NCI-H345 treated with DMSO at 0.1 percent for 48 hours (cell line): ENCODE results near the gene DENND1B.
A peak's percentile ranks its signal among the peaks of the same experiment; 100 is the strongest.
"Not testable (repeated sequence)": the region's sequence is repeated elsewhere in the genome, so short reads cannot be mapped to it uniquely, and the experiment has no call there.

Experiments
- DNase-seq: peaks from one replicate; lab custom pipeline; 2025; ENCODE audit not compliant: unreplicated experiment; lab: John Stamatoyannopoulos, UW

Gene DENND1B

DNA sequence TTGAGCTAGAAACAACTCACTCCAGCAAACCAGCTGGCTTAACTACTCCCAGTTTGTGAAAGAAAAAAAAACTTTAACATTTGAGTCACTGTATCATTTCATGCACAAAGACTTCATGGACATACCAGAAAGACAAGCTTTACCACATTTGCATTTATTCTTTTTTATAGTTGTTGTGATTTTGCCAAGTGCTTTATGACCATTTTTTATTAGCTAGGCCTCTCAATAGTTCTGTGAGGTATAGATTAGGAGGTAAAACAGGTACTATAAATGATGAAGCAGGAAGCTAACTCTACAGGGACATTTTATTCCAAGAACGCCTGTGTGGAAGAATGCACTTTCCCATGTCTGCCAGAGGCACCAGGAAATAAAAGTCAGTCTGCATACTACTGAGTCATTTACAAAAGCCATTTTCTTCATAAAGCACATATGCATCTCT lies 8.2 kb upstream of the DENND1B start:
- DNase-seq, result no peak

DNA sequence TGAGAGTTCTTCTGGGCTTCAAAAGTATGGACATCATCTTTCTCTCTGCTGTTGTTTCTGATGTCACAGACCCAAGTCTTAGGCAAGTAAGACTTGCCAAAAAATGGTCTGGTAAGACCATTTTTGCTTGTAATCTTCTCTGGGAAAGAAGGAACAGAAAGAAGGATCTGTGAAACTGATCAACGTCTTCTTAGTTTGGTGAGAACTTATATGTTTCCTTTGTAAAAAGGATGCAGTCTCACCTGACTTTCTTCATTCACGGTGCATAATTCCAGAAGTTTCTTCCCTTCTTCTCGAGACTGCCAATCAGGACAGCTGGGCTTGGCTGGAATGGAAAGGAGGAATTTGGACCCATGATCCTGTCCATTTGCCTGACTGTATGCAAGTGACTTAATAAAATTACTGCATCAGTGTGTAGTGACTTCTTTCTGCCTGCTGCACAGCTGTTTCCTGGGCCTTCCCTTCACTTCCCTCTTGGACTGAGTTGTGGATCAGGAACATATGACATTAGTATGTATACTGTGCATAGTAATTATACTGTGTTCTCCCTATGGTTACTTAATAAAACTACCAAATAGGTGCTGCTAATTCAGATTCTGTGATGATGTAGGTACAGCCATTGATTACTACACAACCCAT lies 7.6 kb upstream of the DENND1B start:
- no peak for DNase-seq

DNA sequence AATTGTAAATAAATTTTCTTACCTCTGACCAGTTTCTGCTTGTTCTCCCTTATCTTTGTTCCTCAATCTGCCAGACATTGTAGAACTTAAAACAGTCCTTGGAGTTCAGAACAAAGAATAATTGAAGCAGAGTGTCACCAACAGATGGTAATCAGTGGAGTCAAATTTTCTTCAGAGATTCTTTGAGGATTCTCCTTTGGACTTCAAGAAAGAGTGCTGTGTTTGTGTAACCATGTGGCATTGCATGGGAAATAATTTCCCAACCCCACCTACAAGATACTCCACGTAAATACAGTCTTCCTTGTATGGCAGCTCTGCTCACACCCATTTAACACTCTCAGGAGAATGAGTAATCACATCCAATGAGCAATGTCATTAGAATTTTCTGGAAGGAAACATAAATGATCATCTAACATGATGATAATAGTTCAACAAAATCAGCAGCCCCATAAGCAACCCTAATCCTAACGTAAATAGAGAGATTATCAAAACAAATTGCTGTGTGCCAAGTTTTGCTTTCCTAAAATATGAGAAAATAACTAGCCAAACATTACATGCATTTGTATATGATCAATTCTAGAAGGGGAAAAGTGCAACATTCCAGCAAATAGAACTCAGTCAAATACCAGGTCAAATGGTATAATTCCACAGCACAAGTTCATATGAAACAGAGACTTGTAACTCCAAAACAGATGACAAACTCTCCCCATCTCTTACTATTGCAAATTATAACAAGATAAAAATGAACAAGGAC lies 6.9 kb upstream of the DENND1B start:
- DNase-seq, result no peak

DNA sequence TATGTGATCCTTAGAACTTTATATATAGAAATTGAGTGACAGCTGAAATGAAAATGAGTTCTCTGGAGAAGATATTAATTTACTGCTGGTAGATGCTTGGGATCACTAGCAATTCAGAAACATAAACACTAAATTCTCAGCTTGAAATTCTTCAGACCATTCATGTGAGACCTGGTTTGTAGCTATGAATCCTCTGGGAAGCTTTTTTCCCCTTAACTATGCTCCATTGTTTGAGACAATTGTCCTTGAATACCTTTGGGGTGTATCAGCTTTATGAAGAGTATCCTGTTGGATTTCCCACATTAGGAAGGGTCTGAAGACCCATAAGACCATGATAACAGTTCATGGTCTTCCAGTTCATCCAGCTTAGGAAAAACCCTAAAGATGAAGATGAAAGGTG lies 4.6 kb upstream of the DENND1B start:
- DNase-seq, result no peak

DNA sequence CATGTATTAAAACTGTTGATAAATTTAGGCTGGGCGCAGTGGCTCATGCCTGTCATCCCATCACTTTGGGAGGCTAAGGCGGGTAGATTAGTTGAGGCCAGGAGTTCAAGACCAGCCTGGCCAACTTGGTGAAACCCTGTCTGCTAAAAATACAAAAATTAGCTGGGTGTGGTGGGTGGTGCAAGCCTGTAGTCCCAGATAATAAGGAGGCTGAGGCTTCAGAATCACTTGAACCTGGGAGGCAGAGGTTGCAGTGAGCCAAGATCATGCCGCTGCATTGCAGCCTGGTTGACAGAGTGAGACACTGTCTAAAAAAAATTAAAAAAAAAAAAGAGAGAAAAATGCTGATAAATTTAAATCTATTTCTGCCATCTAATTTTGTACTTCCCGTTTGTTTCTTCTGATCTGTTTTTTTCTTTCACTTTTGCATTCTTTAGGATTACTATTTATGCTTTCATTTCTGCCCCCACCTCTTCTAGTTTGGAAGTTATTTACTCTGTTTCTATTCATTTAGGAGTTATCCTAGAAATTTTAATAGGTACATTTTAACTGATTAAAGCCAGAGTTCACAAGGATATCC lies 3.2 kb upstream of the DENND1B start:
- DNase-seq, result no peak

DNA sequence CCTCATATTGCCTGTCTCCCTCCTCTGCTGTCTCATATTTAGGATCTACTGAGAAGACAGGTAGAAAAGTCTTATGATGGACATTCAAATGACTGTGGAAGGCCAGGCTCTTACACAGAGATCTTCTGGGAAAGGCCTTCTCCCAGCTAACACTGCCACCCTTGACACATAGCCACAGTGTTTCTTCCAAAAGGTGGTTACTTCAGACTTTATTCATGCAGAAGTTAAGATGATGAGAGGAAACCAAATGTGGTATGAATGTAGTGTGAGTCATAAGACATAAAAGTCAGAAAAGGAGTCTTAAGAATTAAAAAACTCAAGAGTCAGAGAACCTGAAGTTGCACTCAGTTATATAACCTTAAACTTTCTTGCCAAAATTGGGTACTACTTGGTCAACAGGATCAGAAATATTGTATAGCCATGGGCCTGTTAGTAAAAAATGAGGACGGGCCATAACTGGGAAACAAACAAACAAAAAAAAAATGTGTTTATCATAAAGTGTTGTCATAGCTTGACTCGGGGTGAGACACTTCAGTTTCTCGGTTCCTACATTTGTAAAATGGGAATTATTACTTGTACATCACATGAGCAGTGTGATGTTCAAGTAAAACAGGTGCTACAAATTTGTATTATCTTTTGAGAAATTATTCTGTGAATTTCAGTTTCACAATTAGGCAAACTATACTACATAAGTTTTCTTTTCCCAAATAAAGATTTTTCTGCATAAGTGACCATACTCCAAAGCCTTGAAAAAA lies 1.2 kb upstream of the DENND1B start:
- no peak for DNase-seq

DNA sequence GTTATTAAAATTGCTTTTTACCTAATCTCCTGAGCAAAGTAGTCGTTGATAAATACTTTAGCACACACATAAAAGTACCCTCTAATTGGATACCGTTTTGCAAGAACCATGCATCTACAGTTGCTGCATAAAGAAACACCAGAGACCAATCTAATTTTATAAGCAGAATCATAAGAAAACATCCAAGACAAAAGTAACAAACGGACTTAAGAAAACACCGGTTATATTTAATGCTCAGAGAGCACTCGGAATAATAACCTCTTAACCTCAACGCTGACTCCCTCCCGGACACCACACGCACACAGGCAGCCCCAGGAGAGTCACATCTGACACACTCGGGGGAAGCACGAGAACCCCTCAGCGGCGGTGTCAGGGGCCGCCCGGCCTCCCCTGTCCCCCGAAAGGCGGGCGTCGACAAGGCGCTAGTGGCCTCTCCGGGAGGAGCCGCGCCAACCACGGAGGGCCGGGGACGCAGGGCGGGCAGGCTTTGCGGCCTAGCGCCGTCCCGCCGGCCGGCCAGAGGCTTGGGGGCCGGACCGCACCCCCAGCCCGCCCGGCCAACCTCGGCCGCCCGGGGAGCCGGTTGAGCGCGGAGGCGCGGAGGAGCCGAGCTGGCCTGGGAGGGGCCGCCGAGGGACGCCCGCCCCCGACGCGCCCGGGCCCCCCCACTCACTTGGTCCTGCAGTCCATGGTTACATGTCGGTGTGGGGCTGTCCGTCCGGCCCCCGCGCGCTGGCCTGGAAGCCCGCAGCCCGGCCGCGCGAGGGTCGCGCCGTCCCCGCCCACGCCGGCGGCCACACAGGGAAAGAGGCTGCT lies 606 bp downstream of the DENND1B start:
- DNase-seq, result peak; percentile 25

DNA sequence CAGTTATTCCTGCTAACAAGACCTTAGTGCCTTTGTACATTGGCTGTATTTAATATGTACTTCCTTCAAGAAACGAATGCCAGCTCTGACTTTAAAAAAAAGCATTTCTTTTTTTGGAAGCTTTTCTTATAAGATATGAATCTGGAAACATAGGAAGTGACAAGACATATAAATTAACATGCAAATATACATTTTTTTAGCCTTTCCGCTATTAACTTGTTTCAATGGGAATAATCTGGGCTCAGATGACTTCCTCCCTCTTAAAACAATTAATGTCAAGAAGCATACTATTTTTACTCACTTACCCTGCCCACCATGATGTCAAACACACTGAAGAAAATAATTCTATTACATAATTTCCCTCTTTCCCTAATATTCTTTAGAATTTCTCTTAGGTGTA lies 1.4 kb downstream of the DENND1B start:
- no peak for DNase-seq

DNA sequence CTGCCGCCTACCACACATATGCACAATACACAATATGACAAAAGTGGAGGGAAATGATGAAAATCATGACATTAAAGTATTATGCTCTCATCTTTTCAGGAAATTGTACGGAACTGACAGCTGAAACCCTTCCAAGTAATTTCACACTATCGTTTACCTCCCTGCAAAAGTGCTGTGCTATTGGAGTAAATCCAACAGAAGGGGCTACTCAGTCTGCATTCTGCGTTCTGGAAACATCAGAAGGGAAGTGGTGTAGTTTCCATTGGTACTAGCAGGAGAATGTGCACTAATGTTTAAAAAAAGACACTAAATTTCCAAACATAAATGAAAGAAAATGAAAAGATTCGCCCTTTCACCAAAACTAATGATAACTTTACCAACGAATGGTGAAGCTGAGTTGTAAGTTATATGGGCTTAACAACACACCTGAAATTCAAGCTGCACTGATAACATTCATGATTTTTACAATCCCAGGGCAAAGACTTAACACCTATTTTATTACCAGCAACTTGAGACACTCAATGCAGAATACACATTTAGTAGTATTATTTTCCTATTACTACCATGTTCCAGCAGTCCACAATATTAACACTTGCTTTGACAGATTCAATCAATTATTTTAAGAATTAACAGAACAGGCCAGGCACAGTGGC lies 3.2 kb downstream of the DENND1B start:
- DNase-seq, result no peak

DNA sequence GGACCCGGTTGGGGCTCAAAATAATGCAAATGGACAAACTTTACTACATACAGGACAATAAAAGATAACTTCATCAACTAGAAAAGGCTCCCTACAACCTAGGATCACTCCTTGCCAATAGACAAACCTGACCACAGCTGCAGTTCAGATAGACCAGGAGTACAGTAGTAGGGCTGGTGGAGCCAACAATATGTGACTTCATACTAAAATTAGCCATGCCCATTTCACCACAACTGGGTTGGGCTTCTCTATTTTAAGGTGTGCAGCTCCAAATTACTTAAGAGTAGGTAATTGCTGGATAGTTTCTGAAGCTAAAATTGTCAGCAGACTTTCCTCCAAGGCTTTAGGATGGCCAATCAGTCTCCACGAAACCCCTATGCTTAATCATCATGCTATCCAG lies 3.9 kb downstream of the DENND1B start:
- DNase-seq, result no peak

DNA sequence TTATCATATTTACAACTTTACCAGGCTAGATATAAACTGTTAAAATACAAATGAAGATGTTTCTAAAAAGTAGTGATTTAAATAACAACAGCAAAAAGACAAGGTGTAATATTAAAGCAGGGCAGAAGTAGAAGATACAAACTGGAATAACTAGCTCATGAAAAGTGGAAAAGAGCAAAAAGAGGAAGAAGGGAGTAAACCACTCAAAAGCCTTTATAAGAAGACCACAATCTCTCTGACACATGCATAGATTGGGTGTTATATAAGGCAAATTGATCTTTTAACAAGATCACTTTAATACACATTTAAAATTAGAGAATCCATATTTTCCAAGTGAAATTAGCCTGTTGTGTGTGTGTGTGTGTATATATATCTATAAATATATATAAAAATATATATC lies 5.0 kb downstream of the DENND1B start:
- no peak for DNase-seq

DNA sequence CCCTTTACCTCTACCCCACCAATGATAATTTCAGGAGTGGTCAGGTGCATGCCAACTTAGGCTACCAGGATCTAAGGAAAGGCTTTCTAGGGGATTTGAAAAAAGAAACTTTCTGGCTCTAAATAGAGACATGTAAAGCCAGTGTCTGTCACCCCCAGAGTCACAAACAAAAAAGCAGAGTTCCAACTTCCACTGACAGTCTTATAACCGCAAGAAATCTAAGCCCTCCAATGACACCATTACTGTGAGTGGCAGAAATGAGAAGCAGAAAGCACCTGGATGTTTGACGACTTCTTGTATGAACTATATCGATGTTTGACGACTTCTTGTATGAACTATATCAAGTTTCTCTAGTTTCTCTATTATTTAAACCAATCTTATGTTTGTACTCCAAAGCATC lies 6.0 kb downstream of the DENND1B start:
- no peak for DNase-seq

DNA sequence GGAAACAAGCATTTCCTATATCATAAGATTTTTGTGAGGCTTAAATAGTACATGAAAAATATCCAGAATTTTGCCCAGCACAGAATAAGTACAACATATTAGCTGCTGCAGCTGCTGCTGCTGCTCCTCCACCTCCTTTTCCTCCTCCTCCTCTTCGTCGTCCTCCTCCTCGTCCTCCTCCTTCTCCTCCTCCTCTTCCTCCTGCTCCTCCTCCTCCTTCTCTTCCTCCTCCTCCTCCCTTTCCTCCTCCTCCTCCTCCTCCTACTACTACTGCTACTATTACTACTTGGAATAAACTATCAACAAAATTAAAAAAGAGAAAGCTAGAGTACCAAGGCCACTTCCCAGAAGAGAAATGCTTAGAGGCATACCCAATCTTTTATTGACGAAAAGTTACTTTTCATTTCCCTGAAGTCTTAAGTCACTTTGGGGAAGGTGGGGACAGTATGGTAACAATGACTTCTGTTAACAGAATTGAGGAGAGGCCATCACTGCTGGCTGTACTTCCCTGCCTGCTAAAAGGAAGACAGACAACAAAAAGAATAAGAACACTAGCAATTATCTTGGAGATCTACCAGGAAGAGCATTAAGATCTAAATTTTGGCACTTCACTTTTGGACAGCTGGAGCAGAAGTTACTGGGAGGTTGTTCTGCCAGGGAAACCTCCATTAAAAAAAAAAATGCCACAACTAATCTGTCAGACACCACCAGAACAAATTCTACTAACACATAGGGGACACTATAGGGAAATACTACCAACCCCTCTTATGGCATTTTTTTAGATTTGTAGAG lies 7.1 kb downstream of the DENND1B start:
- DNase-seq, result no peak

DNA sequence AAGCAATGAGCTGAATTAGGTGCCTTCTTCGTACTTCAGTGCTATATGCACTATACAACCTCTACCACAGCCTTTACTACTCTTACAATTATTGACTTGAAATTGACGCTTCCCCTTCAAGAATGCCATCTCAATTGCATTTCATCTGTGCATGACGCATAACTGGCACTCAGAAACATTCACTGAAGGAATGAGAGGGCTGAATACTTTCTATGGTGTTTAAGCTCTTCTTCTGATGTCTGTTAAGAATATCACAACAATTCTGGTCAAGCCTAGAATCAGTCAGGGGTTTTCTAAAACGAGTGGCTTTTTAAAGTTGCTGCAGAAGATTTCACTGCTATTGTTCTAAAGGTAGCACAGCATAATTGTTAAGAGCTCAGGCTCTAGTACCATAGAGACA lies 11.5 kb downstream of the DENND1B start:
- DNase-seq, result no peak

DNA sequence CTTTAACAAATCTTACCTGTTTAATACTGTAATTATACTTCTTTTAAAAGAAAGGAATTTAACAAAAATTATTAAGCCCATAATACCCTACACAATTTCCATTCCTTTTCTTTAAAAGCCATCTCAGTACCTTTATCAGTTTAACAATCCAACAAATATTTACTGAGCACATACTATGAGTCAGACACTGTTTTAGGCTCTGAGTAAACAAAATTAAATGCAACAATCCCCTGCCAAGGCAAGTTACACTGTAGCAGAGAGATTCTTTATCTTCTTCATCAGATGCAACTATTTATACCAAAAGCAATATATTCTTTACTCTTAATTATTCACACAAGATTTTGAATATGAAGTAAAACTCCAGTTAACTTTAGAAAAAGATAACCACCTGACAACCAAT lies 12.0 kb downstream of the DENND1B start:
- DNase-seq, result no peak

DNA sequence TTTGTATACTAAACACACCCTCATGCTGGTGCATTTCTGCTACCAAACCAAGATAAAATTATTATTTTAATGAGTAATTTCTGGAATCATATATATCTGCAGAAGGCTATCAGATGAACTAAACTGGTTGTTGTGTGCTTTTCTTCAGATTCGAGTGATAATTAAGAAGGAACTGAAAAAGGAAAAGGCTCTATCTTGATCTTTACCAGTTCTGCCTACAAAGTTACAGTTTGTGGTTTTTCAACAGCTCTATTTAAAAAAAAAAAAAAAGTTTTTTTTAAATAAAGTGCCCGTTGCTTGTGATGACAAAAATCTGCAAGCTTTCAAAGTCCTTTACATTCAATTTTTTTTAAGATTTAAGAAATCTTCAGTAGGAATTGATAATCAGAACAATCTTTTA lies 13.6 kb downstream of the DENND1B start:
- DNase-seq, result no peak

DNA sequence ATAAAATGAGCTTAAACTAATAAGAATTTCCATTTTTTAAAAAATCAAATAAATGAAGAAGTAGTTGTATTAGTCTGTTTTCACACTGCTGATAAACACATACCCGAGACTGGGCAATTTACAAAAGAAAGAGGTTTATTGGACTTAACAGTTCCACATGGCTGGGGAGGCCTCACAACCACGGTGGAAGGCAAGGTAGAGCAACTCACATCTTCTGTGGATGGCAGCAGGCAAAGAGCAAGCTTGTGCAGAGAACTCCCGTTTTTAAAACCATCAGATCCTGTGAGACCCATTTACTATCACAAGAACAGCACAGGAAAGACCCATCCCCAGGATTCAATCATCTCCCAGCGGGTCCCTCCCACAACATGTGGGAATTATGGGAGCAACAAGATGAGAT lies 19.7 kb downstream of the DENND1B start:
- not testable (repeated sequence) for DNase-seq

DNA sequence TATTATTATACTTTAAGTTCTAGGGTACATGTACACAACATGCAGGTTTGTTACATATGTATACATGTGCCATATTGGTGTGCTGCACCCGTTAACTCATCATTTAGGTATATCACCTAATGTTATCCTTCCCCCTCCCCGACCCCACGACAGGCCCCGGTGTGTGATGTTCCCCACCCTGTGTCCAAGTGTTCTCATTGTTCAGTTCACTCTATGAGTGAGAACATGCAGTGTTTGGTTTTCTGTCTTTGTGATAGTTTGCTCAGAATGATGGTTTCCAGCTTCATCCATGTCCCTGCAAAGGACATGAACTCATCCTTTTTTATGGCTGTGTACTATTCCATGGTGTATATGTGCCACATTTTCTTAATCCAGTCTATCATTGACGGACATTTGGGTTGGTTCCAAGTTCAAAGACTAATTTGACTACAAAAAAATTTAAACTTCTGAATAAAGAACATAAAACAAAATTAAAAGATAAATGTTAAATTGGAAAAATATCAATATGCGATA lies 22.6 kb downstream of the DENND1B start:
- DNase-seq, result not testable (repeated sequence)

DNA sequence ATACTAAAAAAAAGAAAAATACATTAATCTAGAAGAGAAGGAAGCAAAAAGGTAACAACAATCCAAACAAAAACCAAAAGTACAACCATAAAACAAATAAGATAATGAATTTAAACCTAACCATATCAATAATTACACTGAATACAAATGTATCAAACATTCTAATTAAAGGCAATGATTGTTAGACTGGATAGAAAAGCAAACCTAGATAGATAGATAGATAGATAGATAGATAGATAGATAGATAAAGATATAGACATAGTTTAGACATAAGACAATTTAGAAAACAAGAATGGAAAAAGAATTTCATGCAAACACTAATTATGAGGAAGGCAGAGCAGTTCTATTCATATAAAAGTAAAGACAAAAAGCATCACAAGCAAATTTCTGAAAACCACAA lies 24.9 kb downstream of the DENND1B start:
- DNase-seq, result no peak
